Measurements from ENCODE around the gene SLFN12L.
"Not testable (repeated sequence)": the region's sequence is repeated elsewhere in the genome, so short reads cannot be mapped to it uniquely, and the experiment has no call there.

Gene SLFN12L

DNA sequence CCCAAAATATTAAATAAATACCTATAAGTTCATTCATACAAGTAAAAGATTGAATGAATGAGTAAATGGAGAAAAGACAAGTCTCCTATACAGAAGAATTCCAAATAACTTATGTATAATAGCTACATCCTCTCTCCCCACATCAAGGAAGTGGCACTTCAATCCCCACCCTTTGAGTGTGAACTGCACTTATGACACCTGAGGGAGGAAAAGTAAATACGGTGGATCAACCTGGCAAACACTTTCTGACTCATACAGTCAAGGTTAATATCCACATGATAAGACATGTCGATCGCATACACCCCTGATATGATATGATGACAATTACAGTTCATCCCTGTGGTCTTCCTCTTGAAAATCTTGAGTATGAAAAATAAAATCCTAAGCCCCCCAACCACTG lies 18.0 kb downstream of the SLFN12L start:
- TF ChIP-seq, protein P1, sequence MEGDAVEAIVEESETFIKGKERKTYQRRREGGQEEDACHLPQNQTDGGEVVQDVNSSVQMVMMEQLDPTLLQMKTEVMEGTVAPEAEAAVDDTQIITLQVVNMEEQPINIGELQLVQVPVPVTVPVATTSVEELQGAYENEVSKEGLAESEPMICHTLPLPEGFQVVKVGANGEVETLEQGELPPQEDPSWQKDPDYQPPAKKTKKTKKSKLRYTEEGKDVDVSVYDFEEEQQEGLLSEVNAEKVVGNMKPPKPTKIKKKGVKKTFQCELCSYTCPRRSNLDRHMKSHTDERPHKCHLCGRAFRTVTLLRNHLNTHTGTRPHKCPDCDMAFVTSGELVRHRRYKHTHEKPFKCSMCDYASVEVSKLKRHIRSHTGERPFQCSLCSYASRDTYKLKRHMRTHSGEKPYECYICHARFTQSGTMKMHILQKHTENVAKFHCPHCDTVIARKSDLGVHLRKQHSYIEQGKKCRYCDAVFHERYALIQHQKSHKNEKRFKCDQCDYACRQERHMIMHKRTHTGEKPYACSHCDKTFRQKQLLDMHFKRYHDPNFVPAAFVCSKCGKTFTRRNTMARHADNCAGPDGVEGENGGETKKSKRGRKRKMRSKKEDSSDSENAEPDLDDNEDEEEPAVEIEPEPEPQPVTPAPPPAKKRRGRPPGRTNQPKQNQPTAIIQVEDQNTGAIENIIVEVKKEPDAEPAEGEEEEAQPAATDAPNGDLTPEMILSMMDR (conservative IDR thresholded peaks at IDR 0.05; ENCODE audit: low read depth, low read length): no peak
- no peak for DNase-seq (ENCODE audit: low read depth)
- no peak overlapping the region for H3K4me3 ChIP-seq (ENCODE audit: low read depth, low read length)

DNA sequence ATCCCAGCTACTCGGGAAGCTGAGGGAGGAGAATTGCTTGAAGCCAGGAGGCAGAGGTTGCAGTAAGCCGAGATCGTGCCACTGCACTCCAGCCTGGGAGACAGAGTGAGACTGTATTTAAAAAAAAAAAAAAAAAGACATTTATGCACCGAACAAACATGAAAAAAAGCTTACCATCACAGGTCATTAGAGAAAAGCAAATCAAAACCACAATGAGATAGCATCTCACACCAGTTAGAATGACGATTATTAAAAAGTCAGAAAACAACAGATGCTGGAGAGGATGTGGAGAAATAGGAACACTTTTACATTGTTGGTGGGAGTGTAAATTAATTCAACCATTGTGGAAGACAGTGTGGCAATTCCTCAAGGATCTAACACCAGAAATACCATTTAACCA lies 19.0 kb downstream of the SLFN12L start:
- DNase-seq (ENCODE audit: low read depth); H3K4me3 ChIP-seq (ENCODE audit: low read depth, low read length): not testable (repeated sequence)

DNA sequence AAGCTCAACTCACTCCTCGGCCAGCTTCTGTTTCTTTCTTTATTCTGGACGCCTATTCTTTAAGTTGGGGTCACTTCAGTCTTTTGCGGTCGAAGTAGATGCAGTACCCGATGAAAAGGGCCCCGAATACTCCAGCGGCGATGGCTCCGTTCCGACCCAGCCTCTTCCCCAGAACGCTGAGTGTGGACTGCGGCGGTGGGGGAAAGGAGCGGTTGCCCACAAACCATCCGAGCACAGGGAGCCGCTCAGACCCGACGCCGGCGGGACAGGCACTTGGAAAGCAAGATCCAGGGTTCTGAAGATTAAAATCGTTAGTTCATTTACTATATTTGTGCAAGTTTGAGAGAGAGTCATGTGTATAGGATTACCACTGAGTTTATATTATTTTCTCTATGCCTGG lies 22.5 kb downstream of the SLFN12L start:
- TF ChIP-seq, protein P1 (conservative IDR thresholded peaks at IDR 0.05; ENCODE audit: low read depth, low read length): no peak
- DNase-seq (ENCODE audit: low read depth): no peak
- no peak overlapping the region for H3K4me3 ChIP-seq (ENCODE audit: low read depth, low read length)

DNA sequence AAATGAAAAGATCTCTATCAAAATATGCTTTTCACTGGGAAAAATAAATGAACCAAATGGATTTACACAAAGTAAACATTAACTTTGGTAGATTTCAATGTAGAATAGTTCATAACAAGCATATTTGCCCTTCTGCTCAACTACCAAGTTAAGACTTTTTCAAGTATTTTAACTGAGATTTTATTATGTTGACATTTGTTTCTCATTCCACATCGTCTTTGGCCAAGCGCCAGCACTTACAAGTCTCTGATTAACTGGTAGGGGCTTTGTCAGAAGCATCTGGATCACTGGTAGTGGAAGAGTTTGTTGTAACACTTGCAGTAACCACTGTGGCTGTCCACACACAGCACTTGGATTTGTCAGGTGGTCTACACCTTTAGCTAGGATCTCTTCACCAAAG lies 22.9 kb downstream of the SLFN12L start:
- TF ChIP-seq, protein P1 (conservative IDR thresholded peaks at IDR 0.05; ENCODE audit: low read depth, low read length): no peak
- no peak overlapping the region for H3K4me3 ChIP-seq (ENCODE audit: low read depth, low read length)
- DNase-seq (ENCODE audit: low read depth): no peak

DNA sequence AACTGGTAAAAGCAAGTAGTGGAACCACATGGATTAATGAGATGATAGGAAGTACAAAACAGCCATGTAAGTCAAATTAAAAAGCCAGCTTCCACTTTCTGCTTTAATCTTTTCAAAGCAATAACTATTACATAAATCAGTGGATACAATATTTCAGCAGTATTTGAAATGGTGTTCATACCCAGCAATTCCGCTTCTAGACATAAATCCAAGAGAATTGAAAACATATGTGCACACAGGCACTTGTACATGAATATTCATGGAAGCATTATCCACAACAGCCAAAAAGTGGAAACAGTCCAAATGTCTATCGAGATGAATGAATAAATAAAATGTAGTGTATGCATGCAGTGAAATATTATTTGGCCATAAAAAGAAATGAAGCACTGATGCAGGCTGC lies 27.4 kb downstream of the SLFN12L start:
- no peak for DNase-seq (ENCODE audit: low read depth)
- H3K4me3 ChIP-seq (ENCODE audit: low read depth, low read length): no peak overlapping the region
- TF ChIP-seq, protein P1 (conservative IDR thresholded peaks at IDR 0.05; ENCODE audit: low read depth, low read length): no peak

DNA sequence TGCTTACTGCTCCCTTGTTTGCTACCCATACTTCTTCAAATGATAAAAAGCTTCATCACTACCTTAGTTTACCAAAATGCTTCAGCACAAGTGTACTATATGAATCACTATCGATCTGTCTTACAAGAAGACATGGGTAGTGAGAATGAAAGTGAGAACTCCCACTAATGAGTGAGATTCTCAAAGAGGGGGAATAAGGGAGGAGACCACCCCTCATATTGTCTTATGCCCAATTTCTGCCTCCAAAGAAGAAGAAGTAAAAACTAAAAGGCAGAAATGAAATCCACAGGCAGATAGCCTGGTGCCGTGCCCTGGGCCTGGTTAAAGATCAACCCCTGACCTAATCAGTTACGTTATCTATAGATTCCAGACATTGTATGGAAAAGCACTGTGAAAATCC lies 29.8 kb downstream of the SLFN12L start:
- DNase-seq (ENCODE audit: low read depth): not testable (repeated sequence)

DNA sequence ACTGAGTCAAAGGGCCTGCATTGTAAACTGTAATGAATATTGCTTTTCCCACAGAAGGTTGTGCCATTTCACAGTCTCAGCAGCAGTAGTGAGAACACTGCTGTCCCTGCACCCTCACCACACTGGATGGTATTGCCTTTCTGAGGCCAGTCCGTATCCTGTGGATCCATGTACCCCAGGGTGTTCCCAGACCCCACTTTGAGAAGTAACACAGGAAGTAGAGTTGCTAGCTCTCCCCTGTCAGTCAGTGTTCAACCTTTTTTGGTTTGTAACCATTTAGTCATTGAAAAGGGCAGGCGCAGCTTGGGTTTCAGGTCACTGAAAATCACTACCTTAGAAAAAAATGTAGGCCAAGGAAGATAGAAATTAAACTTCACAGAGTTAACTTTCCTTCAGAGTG lies 37.9 kb downstream of the SLFN12L start:
- no peak for DNase-seq (ENCODE audit: low read depth)
- H3K4me3 ChIP-seq (ENCODE audit: low read depth, low read length): no peak overlapping the region
- TF ChIP-seq, protein P1 (conservative IDR thresholded peaks at IDR 0.05; ENCODE audit: low read depth, low read length): no peak

More for the DNA sequence above, 29.8 kb downstream of the SLFN12L start:
- not testable (repeated sequence) for H3K4me3 ChIP-seq (ENCODE audit: low read depth, low read length)

DNA sequence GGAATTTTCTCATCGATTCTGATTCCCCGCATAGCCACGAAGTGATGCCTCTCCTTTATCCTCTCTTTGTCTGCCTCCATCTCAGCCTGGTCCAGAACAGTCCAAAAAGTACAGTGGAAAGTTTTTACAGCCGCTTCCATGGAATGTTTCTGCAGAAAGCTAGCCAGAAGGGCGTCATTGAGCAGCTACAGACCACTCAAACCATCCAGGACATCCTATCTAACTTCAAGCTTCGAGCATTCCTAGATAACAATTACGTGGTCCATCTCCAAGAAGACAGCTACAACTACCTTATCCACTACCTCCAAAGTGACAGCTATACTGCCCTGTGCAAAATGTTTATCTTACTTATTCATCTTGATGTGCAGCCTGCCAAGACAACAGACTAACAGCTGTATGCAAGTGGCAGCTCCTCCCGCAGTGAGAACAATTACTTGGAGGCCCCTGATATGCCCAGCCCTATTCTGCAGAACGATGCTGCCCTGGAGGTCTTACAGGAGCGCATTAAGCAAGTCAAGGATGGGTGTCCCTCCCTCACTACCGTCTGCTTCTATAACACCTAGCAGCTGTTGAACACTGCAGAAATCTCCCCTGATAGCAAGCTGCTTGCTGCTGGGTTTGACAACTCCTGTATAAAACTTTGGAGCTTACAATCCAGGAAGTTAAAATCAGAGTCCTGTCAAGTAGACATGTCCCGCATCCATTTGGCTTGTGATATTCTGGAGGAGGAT lies 38.9 kb downstream of the SLFN12L start:
- no peak overlapping the region for H3K4me3 ChIP-seq (ENCODE audit: low read depth, low read length)
- TF ChIP-seq, protein P1 (conservative IDR thresholded peaks at IDR 0.05; ENCODE audit: low read depth, low read length): no peak
- no peak for DNase-seq (ENCODE audit: low read depth)
